Limb (tissue), 2 donors: ENCODE results near the gene CDH4.

Experiments used
- DNase-seq, 2 donors: peaks; one replicate each; pipeline ENCODE4 v3.0.0-alpha.2; 2016; ENCODE audit errors: extremely low spot score in 2 of 2

Gene CDH4

GRCh38 chr20:61300709-61301108 lies 48.6 kb downstream of the CDH4 start:
- DNase-seq: no peak

- DNase-seq: no peak
Observed at GRCh38 chr20:61301711-61302525, 49.9 kb downstream of the CDH4 start.

GRCh38 chr20:61303217-61303616 lies 51.2 kb downstream of the CDH4 start:
- DNase-seq: no peak

GRCh38 chr20:61303675-61304074 lies 51.6 kb downstream of the CDH4 start:
- DNase-seq: no peak

GRCh38 chr20:61304750-61305149 lies 52.7 kb downstream of the CDH4 start:
- no peak for DNase-seq

- DNase-seq: no peak
Observed at GRCh38 chr20:61306937-61307475, 54.9 kb downstream of the CDH4 start.

- no peak for DNase-seq
Observed at GRCh38 chr20:61307686-61308476, 55.8 kb downstream of the CDH4 start.

GRCh38 chr20:61308477-61308774 lies 56.4 kb downstream of the CDH4 start:
- DNase-seq: no peak

- no peak for DNase-seq
Observed at GRCh38 chr20:61310954-61311353, 58.9 kb downstream of the CDH4 start.

GRCh38 chr20:61311656-61312387 lies 59.8 kb downstream of the CDH4 start:
- DNase-seq: no peak

- DNase-seq: no peak
Observed at GRCh38 chr20:61312925-61313324, 60.9 kb downstream of the CDH4 start.

GRCh38 chr20:61313396-61313795 lies 61.3 kb downstream of the CDH4 start:
- DNase-seq: no peak

GRCh38 chr20:61314326-61315010 lies 62.4 kb downstream of the CDH4 start:
- no peak for DNase-seq

- no peak for DNase-seq
Observed at GRCh38 chr20:61315319-61315718, 63.3 kb downstream of the CDH4 start.

- no peak for DNase-seq
Observed at GRCh38 chr20:61316346-61316745, 64.3 kb downstream of the CDH4 start.

- DNase-seq: no peak
Observed at GRCh38 chr20:61317966-61318530, 66.0 kb downstream of the CDH4 start.

GRCh38 chr20:61320691-61321425 lies 68.8 kb downstream of the CDH4 start:
- DNase-seq: no peak

GRCh38 chr20:61321481-61321880 lies 69.4 kb downstream of the CDH4 start:
- no peak for DNase-seq

GRCh38 chr20:61322151-61322865 lies 70.2 kb downstream of the CDH4 start:
- no peak for DNase-seq

- DNase-seq: no peak
Observed at GRCh38 chr20:61324906-61325305, 72.8 kb downstream of the CDH4 start.
